NCI-H1436 treated with DMSO at 0.1 percent for 48 hours (cell line): ENCODE results near the gene MYO3A.
"Not testable (repeated sequence)": the region's sequence is repeated elsewhere in the genome, so short reads cannot be mapped to it uniquely, and the experiment has no call there.

ENCODE experiments used
- DNase-seq: peaks from one replicate; lab custom pipeline; 2025; lab: John Stamatoyannopoulos, UW

The MYO3A gene

GRCh38 chr10:26090762-26091161 lies 156.7 kb downstream of the MYO3A start:
- DNase-seq: no peak

GRCh38 chr10:26093229-26093628 lies 159.2 kb downstream of the MYO3A start:
- no peak for DNase-seq

GRCh38 chr10:26095781-26096180 lies 161.8 kb downstream of the MYO3A start:
- DNase-seq: no peak

GRCh38 chr10:26097549-26097948 lies 163.5 kb downstream of the MYO3A start:
- DNase-seq: not testable (repeated sequence)

GRCh38 chr10:26112532-26112931 lies 178.5 kb downstream of the MYO3A start:
- no peak for DNase-seq

- DNase-seq: no peak
These were observed 204.6 kb downstream of the MYO3A start for GRCh38 chr10:26138613-26139012.

- no peak for DNase-seq
These were observed 222.0 kb downstream of the MYO3A start for GRCh38 chr10:26156019-26156418.

GRCh38 chr10:26157734-26158133 lies 223.7 kb downstream of the MYO3A start:
- no peak for DNase-seq

GRCh38 chr10:26169466-26169865 lies 235.4 kb downstream of the MYO3A start:
- no peak for DNase-seq

GRCh38 chr10:26172131-26172530 lies 238.1 kb downstream of the MYO3A start:
- DNase-seq: no peak

GRCh38 chr10:26173837-26174236 lies 239.8 kb downstream of the MYO3A start:
- DNase-seq: no peak

GRCh38 chr10:26177341-26177740 lies 243.3 kb downstream of the MYO3A start:
- DNase-seq: no peak

GRCh38 chr10:26194275-26194674 lies 260.2 kb downstream of the MYO3A start:
- DNase-seq: no peak

- no peak for DNase-seq
These were observed 263.2 kb downstream of the MYO3A start for GRCh38 chr10:26197248-26197647.

GRCh38 chr10:26198119-26198518 lies 264.1 kb downstream of the MYO3A start:
- DNase-seq: no peak

GRCh38 chr10:26199841-26200240 lies 265.8 kb downstream of the MYO3A start:
- DNase-seq: no peak

- no peak for DNase-seq
These were observed 271.2 kb downstream of the MYO3A start for GRCh38 chr10:26205223-26205622.

- DNase-seq: no peak
These were observed 277.9 kb downstream of the MYO3A start for GRCh38 chr10:26211781-26212444.

GRCh38 chr10:26212511-26212910 lies 278.5 kb downstream of the MYO3A start:
- no peak for DNase-seq

- DNase-seq: no peak
These were observed 279.2 kb downstream of the MYO3A start for GRCh38 chr10:26213157-26213800.

- DNase-seq: peak; percentile 99
These were observed 280.0 kb downstream of the MYO3A start for GRCh38 chr10:26214004-26214403.

GRCh38 chr10:26214551-26215395 lies 280.7 kb downstream of the MYO3A start:
- no peak for DNase-seq

- no peak for DNase-seq
These were observed 281.4 kb downstream of the MYO3A start for GRCh38 chr10:26215396-26215934.
